DND-41 (cell line): ENCODE results near the gene MYO5A.

Experiments used
- ATAC-seq: fragments of 200-7000 bp; cut with Tn5 transposase; 3 replicates; pipeline ENCODE4 v1.9.1; 2021; ENCODE audit warnings: low read depth; ENCODE audit not compliant: insufficient read depth
- DNase-seq: peaks from one replicate; pipeline ENCODE4 v3.0.0-alpha.2; 2020
- H2AFZ ChIP-seq: 2 replicates; pipeline ENCODE4 v1.6.0; 2012; ENCODE audit warnings: low read depth, low read length
- H3K27ac ChIP-seq: 2 replicates; pipeline ENCODE4 v1.5.1; 2012; ENCODE audit warnings: low read length, inconsistent platforms
- H3K27me3 ChIP-seq: fragments of 200-600 bp; sonication (generic); 2 replicates; pipeline ENCODE4 v1.6.0; 2012; ENCODE audit warnings: low read length, mild to moderate bottlenecking, inconsistent platforms; ENCODE audit not compliant: insufficient read depth, poor library complexity
- H3K36me3 ChIP-seq: 2 replicates; pipeline ENCODE4 v1.5.1; 2012; ENCODE audit warnings: low read length, inconsistent platforms; ENCODE audit not compliant: insufficient read depth
- H3K4me1 ChIP-seq: 2 replicates; pipeline ENCODE4 v1.5.1; 2012; ENCODE audit warnings: mild to moderate bottlenecking, low read length; ENCODE audit not compliant: insufficient read depth
- H3K4me2 ChIP-seq: 2 replicates; pipeline ENCODE4 v1.6.0; 2012; ENCODE audit warnings: mild to moderate bottlenecking, moderate library complexity, low read length, inconsistent platforms; ENCODE audit not compliant: insufficient read depth
- H3K4me3 ChIP-seq, 2 experiments: fragments of 200-600 bp in 1 of 2; shearing (Covaris generic) in 1 of 2; 2 replicates each; pipeline ENCODE4 v1.5.1; 2012 to 2016; ENCODE audit warnings: inconsistent platforms in 2 of 2, low read length in 2 of 2, mild to moderate bottlenecking in 2 of 2, low read depth in 1 of 2, moderate library complexity in 1 of 2
- H3K79me2 ChIP-seq: 2 replicates; pipeline ENCODE4 v1.6.0; 2012; ENCODE audit warnings: low read length, inconsistent platforms; ENCODE audit not compliant: insufficient read depth
- H3K9ac ChIP-seq: 2 replicates; pipeline ENCODE4 v1.6.0; 2012; ENCODE audit warnings: low read depth, mild to moderate bottlenecking, inconsistent platforms, low read length, moderate library complexity
- H3K9me3 ChIP-seq: 2 replicates; pipeline ENCODE4 v1.5.1; 2012; ENCODE audit warnings: low read length, moderate library complexity, mild to moderate bottlenecking, inconsistent platforms; ENCODE audit not compliant: insufficient read depth, severe bottlenecking
- H4K20me1 ChIP-seq: 2 replicates; pipeline ENCODE4 v1.6.0; 2012; ENCODE audit warnings: low read length; ENCODE audit not compliant: insufficient read depth
- EZH2 ChIP-seq: IDR thresholded peaks from 3 replicates; pipeline ENCODE4 v1.6.1; 2012; ENCODE audit warnings: borderline replicate concordance, low read depth, mild to moderate bottlenecking, moderate library complexity, low read length, inconsistent platforms; ENCODE audit not compliant: severe bottlenecking
- TF ChIP-seq, protein P1 (sequence below): IDR thresholded peaks from 2 replicates; pipeline ENCODE4 v1.5.1; 2012; ENCODE audit warnings: borderline replicate concordance, low read length, moderate library complexity, mild to moderate bottlenecking; ENCODE audit not compliant: poor library complexity, severe bottlenecking; ENCODE audit errors: extremely low read depth

MYO5A gene

DNA sequence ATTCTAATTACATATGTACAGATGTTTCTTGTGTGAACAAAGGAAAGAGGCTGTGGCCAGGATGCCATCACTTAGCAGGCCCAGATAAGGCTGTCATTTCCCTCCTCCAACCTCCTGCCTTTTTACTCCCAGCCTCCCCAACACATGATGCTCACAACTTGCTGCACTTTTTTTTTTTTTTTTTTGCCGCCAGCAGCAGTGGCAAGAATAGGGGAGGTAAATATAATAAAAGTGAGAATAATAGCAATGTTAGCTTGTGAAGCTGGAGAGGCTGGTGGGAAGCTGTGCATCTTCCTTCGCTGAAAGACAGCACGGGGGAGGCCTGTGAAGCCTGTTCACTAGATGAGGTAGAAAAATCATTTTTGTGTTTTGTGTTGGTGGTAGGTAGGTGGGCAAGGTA, 190.6 kb downstream of the MYO5A start:
- no peaks in the 10 kb centered on the region for H3K9me3 ChIP-seq
- H3K27ac ChIP-seq, result no peak overlapping the region
- H4K20me1 ChIP-seq, result no peaks in the 10 kb centered on the region
- H3K27me3 ChIP-seq, result no peaks in the 10 kb centered on the region
- TF ChIP-seq, protein P1, sequence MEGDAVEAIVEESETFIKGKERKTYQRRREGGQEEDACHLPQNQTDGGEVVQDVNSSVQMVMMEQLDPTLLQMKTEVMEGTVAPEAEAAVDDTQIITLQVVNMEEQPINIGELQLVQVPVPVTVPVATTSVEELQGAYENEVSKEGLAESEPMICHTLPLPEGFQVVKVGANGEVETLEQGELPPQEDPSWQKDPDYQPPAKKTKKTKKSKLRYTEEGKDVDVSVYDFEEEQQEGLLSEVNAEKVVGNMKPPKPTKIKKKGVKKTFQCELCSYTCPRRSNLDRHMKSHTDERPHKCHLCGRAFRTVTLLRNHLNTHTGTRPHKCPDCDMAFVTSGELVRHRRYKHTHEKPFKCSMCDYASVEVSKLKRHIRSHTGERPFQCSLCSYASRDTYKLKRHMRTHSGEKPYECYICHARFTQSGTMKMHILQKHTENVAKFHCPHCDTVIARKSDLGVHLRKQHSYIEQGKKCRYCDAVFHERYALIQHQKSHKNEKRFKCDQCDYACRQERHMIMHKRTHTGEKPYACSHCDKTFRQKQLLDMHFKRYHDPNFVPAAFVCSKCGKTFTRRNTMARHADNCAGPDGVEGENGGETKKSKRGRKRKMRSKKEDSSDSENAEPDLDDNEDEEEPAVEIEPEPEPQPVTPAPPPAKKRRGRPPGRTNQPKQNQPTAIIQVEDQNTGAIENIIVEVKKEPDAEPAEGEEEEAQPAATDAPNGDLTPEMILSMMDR, result no peak
- TF ChIP-seq EZH2, result no peak
- no peak overlapping the region for H3K4me3 ChIP-seq
- peak; percentile 52; the same call in 1 of the 3 replicates for ATAC-seq
- no peak overlapping the region for H3K9ac ChIP-seq
- H2AFZ ChIP-seq, result no peak overlapping the region
- H3K4me2 ChIP-seq, result no peak overlapping the region
- no peaks in the 10 kb centered on the region for H3K79me2 ChIP-seq
- peaks cover 9% of the 10 kb centered on the region for H3K36me3 ChIP-seq
- DNase-seq, result peak; percentile 22
- no peaks in the 10 kb centered on the region for H3K4me1 ChIP-seq

DNA sequence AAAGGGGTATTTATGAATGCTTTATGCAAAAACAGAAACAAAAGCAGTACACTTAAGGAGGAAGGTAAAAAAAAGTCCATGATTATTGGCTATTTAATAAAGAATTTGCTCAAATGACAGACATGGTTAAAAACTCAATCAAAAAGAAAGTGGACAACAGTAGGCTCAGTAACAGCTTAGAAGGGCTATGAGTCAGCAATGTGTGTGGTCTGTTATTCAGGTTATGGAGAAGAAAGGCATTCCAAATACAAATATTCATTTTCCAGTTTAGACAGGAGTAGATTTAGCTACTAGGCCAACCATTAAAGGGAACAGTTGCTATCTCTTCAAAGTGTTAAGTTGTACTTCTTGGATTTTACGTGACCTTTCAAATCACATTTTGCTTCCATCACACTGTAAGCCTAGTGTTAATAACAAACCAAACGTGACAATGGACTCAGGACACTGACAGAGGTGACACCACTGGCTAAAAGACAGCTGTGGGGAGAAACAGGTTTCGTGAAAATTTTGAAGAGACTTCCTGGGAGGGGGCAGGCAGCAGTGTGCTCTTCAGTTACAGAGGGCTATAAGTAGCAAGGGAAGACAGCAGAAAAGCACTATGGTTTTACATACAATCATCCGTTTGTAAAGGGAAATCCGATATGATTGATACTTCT, 191.4 kb downstream of the MYO5A start:
- no peaks in the 10 kb centered on the region for H4K20me1 ChIP-seq
- no peak overlapping the region for H3K27ac ChIP-seq
- H3K4me2 ChIP-seq, result no peak overlapping the region
- no peaks in the 10 kb centered on the region for H3K79me2 ChIP-seq
- H3K36me3 ChIP-seq, result peaks cover 9% of the 10 kb centered on the region
- ATAC-seq (no peak), DNase-seq (no peak)
- no peaks in the 10 kb centered on the region for H3K9me3 ChIP-seq
- H3K9ac ChIP-seq, result no peak overlapping the region
- no peaks in the 10 kb centered on the region for H3K27me3 ChIP-seq
- TF ChIP-seq, protein P1, result no peak
- TF ChIP-seq EZH2, result no peak
- H3K4me1 ChIP-seq, result no peaks in the 10 kb centered on the region
- H2AFZ ChIP-seq, result no peak overlapping the region
- H3K4me3 ChIP-seq, result no peak overlapping the region

DNA sequence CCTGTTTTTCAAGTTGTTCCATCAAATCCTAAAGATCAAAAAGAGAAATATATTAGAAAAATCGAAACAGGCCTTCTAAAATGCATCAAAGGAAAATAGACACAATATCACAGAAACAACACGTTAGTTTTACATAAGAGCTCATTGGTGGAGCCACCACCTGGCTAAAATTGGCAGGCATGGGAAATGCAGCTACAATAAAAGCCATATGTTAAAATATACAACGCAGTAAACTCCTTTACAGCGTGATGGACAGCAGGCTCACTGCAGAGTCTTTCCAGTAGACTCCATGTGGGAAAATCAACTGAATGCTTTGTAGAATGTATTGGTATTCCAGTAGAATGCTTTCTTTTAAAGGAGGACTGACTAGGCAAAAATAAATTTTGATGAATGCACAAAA, 192.2 kb downstream of the MYO5A start:
- Histone ChIP-seq H3K27ac (no peak overlapping the region), H3K27me3 (no peaks in the 10 kb centered on the region), H3K4me1 (peaks cover 7% of the 10 kb centered on the region), H3K9me3 (no peaks in the 10 kb centered on the region), H2AFZ (no peak overlapping the region), H3K4me3 (no peak overlapping the region), H3K4me2 (no peak overlapping the region), H3K9ac (no peak overlapping the region), H3K79me2 (no peaks in the 10 kb centered on the region), H3K36me3 (peaks cover 9% of the 10 kb centered on the region), H4K20me1 (no peaks in the 10 kb centered on the region)
- ATAC-seq, result no peak
- no peak for TF ChIP-seq EZH2
- TF ChIP-seq, protein P1, result peak; percentile 16
- no peak for DNase-seq
